ENCODE results near the gene SYNPO.

- TF ChIP-seq POLR2A (IDR thresholded peaks at IDR 0.05) (no peak), CTCF (IDR thresholded peaks at IDR 0.05) (no peak)
Observed at GRCh38 chr5:150651382-150651781, 10.9 kb downstream of the SYNPO start.
